Measurements from ENCODE around the gene TMEM161B. TPM values are rescaled to one million over a fixed set of nuclear protein-coding genes. Genes with fewer than 3 reads are reported as not detected.

The TMEM161B gene
- total and polyA plus RNA-seq, 2 of the 13 experiments (the other 11 are each of a cell fraction or from before 2014, with no cell fraction given) = 15.0 to 22.1 TPM

- TF ChIP-seq NR2F1 (CRISPR knock-in tag; IDR thresholded peaks at IDR 0.05) = no peak
Measured at GRCh38 chr5:88245893-88246244, 22.8 kb downstream of the TMEM161B start (continued).

- peak; percentile 78 for TF ChIP-seq PPARG (CRISPR knock-in tag; conservative IDR thresholded peaks at IDR 0.05)
- TF ChIP-seq RXRB (CRISPR knock-in tag; IDR thresholded peaks at IDR 0.05; ENCODE audit: borderline replicate concordance) = 0 out of 2 replicates have a peak, but pooled peaks have one; percentile 34
- TF ChIP-seq, protein P1, sequence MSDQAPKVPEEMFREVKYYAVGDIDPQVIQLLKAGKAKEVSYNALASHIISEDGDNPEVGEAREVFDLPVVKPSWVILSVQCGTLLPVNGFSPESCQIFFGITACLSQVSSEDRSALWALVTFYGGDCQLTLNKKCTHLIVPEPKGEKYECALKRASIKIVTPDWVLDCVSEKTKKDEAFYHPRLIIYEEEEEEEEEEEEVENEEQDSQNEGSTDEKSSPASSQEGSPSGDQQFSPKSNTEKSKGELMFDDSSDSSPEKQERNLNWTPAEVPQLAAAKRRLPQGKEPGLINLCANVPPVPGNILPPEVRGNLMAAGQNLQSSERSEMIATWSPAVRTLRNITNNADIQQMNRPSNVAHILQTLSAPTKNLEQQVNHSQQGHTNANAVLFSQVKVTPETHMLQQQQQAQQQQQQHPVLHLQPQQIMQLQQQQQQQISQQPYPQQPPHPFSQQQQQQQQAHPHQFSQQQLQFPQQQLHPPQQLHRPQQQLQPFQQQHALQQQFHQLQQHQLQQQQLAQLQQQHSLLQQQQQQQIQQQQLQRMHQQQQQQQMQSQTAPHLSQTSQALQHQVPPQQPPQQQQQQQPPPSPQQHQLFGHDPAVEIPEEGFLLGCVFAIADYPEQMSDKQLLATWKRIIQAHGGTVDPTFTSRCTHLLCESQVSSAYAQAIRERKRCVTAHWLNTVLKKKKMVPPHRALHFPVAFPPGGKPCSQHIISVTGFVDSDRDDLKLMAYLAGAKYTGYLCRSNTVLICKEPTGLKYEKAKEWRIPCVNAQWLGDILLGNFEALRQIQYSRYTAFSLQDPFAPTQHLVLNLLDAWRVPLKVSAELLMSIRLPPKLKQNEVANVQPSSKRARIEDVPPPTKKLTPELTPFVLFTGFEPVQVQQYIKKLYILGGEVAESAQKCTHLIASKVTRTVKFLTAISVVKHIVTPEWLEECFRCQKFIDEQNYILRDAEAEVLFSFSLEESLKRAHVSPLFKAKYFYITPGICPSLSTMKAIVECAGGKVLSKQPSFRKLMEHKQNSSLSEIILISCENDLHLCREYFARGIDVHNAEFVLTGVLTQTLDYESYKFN (CRISPR knock-in tag; conservative IDR thresholded peaks at IDR 0.05) = 0 out of 2 replicates have a peak, but pooled peaks have one; percentile 13
- peak; percentile 23; the same call in 1 of the 2 replicates for TF ChIP-seq CREM (IDR thresholded peaks at IDR 0.05)
- no peak for TF ChIP-seq CREM (CRISPR knock-in tag; IDR thresholded peaks at IDR 0.05)
- no peak for TF ChIP-seq ETV5 (CRISPR knock-in tag; IDR thresholded peaks at IDR 0.05; ENCODE audit: borderline replicate concordance)
- 0 out of 2 replicates have a peak, but pooled peaks have one; percentile 32 for TF ChIP-seq GATAD2A (CRISPR knock-in tag; IDR thresholded peaks at IDR 0.05)
- TF ChIP-seq HMGA1 (CRISPR knock-in tag; conservative IDR thresholded peaks at IDR 0.05) = no peak
- TF ChIP-seq ASH2L (IDR thresholded peaks at IDR 0.05; ENCODE audit: insufficient read length, low read depth, low read length) = peak; percentile 36
- TF ChIP-seq, protein P2, sequence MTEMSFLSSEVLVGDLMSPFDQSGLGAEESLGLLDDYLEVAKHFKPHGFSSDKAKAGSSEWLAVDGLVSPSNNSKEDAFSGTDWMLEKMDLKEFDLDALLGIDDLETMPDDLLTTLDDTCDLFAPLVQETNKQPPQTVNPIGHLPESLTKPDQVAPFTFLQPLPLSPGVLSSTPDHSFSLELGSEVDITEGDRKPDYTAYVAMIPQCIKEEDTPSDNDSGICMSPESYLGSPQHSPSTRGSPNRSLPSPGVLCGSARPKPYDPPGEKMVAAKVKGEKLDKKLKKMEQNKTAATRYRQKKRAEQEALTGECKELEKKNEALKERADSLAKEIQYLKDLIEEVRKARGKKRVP (CRISPR knock-in tag; IDR thresholded peaks at IDR 0.05) = 0 out of 4 replicates have a peak, but pooled peaks of 1 of the 2 experiments have one; percentile 15
- TF ChIP-seq CEBPG (CRISPR knock-in tag; IDR thresholded peaks at IDR 0.05) = 0 out of 2 replicates have a peak, but pooled peaks have one; percentile 8
- 0 out of 2 replicates have a peak, but pooled peaks have one; percentile 57 for TF ChIP-seq ZNF12 (CRISPR knock-in tag; IDR thresholded peaks at IDR 0.05)
- TF ChIP-seq TFE3 (CRISPR knock-in tag; IDR thresholded peaks at IDR 0.05) = no peak
- POLR2A ChIA-PET = no interaction called here
- no TSS peak for BruUV-seq (replicated peaks)
- Histone ChIP-seq H3K79me2 (ENCODE audit: insufficient read depth, low read length) (peaks cover 76% of the 10 kb centered on the region), H3K9me3 (ENCODE audit: low read length) (no peaks in the 10 kb centered on the region), H4K20me1 (ENCODE audit: insufficient read depth, low read length) (no peaks in the 10 kb centered on the region), H3K4me3 (replicated peaks in 1 of 3; ENCODE audit: insufficient read depth in 1 of 3, low read depth in 2 of 3, low read length in 3 of 3) (peak overlapping the region in 2 of 3 experiments; percentile 15 to 17; a peak in 3 of 6 replicates), H3K36me3 (replicated peaks in 1 of 2; ENCODE audit: control insufficient read depth in 1 of 2, insufficient read depth in 2 of 2, low read length in 2 of 2) (no peaks in the 10 kb centered on the region), H2AFZ (ENCODE audit: low read length) (no peak overlapping the region), H3K9ac (ENCODE audit: insufficient read depth, low read depth, low read length) (no peak overlapping the region), H3K27ac (ENCODE audit: extremely low read length, insufficient read depth, low read length) (peak overlapping the region; percentile 56), H3K4me1 (ENCODE audit: insufficient read depth, low read length) (peaks cover 58% of the 10 kb centered on the region), H3K4me2 (ENCODE audit: low read depth, low read length) (peak overlapping the region; percentile 56), H3K27me3 (ENCODE audit: control insufficient read depth in 1 of 2, insufficient read depth in 2 of 2, low read length in 2 of 2) (no peaks in the 10 kb centered on the region)
- peak; percentile 18 for FAIRE-seq
- peak; percentile 62 for ATAC-seq
- 13% methylated on average over 1 of the region's 1 CpG for WGBS (ENCODE audit: low lambda C conversion rate)
- DNase-seq (ENCODE audit: low spot score) = peak; percentile 23
- in situ Hi-C loops (cut with HindIII; ENCODE audit: extremely low pct_ligation_motif_present, low pct_unique_long_range_greater_than_20kb) (no loop called here), intact Hi-C loops (cut with micrococcal nuclease; ENCODE audit: unreplicated experiment) (no loop called here)
- CTCF ChIA-PET (ENCODE audit: low intra/inter-chr PET ratio, low total read pairs) = no interaction called here
Measured at GRCh38 chr5:88245241-88245892, 23.3 kb downstream of the TMEM161B start.

Data from HepG2 (cell line).